HG03575 (cell line): ENCODE results near the gene PRKCZ.
"Not testable (repeated sequence)": the region's sequence is repeated elsewhere in the genome, so short reads cannot be mapped to it uniquely, and the experiment has no call there.

Source experiments
- ATAC-seq: cut with Tn5 transposase; IDR thresholded peaks from one replicate; pipeline ENCODE4 v1.9.1; 2021; ENCODE audit not compliant: unreplicated experiment, insufficient number of reproducible peaks, low FRiP score; ENCODE audit errors: extremely low read depth

The PRKCZ gene

DNA sequence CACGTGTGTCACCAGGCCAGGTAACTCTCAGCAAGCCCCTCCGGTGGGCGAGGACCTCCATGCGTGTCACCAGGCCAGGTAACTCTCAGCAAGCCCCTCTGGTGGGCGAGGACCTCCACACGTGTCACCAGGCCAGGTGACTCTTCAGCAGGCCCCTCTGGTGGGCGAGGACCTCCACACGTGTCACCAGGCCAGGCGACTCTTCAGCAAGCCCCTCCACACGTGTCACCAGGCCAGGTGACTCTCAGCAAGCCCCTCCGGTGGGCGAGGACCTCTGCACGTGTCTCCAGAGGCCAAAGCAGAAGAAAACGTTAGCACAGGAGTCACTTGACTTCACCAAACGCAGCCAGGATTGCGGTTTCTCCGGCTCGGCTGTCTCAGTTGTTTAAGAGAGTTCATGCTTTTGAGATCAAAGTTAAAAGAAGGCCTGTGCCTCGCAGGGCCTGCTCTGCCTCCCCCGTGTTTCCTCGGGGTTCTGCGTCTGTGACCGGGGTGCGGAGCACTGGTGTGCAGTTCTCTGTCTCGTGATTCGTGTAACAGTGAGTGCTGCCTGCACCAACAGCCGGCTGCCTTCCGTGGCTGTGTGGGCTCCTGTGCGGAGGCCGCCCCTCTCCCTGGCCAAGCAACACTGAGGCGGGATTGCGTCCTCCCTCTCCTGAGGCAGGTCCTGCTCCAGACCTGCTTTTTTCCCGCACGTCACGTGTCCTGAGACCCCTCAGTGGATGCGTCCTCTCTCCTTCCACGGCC lies 56.6 kb downstream of the PRKCZ start:
- no peak for ATAC-seq

DNA sequence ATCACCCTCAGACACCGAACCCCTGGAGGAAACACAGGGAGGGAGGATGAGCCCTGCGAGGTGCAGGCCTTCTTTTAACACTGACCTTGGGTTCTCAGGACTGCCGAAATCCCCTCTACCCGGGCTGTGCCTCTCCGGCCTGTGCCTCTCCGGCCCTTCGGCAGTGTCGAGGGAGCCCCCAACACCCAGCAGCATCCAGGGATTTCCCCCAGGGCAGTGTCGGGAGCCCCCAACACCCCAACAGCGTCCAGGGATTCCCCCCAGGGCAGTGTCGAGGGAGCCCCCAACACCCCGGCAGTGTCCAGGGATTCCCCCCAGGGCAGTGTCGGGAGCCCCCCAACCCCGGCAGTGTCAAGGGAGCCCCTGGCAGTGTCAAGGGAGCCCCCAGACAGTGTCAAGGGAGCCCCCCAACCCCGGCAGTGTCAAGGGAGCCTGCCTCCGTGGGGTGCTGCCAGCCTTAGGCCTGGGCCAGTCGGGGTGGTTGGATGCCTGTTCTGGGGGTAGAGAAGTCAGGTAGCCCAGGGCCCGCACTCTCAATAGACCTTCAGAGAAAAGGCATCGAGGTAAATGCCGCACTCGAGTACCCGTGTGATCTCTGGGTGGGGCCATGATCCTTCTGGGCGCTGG lies 57.5 kb downstream of the PRKCZ start:
- ATAC-seq: no peak

DNA sequence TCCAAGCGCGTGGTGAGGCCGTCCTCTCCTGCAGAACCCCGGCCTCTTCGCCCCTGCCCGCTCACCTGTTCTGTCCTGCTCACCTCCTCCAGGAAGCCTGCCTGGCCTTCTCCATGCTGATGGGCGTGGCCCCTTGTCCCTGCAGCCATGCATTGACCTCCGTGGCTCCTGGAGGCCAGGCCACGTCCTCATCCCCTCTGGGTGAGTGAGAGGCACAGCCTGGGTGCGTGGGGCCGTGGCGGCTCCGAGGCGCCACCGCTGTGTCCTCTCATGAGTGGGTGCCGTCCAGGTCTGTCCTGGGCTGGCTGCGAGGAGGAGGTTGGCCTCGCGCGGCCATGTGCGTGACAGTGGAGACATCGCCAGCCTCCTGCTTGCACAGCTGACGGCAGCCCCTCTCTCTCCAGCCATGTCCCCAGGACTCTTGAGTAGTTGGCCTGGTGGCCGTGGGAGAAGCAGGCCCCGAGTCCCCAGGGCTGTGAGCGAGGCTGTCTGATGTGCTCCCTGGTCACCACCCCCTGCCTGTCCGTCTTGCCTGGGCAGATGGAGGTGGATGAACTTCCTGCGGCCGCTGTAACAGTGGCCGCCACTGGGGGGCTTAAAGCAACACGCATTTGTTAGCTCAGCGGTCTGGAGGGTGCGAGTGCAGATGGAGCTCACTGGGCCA lies 58.1 kb downstream of the PRKCZ start:
- no peak for ATAC-seq

DNA sequence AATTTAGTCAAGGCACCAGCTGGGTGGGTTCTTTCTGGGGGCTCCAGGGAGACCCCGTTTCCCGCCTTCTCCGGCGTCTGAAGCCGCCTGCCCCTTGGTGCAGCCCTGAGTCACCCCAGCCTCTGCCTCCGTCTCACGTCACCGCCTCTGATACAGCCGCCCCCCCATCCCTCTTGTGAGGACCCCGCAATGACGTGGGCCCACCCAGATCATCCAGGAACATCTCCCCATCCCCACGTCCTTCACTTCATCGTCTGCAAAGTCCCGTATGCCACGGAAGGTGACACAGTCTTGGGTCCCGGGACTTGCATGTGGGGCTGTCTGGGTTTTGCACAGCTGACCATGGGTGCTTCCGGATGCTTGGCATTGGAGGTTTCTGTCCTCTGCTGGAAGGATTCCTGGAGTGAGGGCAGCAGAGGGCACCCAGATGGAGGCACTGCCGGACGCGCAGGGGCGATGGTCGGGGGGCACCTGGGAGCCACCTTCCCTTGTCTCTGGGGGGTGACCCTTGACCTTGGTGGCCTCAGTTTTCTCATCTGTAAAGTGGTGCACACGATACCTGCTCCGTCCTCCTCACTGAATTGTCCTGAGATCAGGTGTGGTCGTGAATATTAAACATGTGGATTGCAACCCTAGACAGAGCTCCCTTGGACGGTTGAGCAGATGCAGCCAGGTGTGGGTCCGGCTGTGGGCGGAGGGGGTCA lies 58.8 kb downstream of the PRKCZ start:
- ATAC-seq: no peak

DNA sequence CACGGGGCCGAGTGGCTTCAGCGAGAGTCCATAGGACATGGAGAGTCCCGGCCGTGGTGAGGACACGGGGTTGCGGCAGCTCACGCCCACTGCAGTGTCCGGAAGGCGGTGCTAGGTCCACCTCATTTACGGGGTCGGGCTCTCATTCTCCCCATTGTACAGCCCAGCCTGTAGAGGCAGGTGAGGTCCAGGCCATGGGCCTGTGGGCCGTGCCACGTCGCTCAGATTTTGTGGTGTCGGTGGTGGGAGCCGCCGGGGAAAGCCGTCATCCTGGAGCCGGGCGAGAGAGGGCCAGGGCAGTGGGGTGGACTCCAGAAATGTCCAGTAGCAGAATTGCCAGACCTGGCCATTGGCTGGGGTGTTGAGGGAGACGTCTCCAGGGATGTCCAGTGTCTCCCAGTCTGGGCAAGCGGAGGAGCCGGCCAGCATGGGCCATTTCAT lies 59.4 kb downstream of the PRKCZ start:
- no peak for ATAC-seq

DNA sequence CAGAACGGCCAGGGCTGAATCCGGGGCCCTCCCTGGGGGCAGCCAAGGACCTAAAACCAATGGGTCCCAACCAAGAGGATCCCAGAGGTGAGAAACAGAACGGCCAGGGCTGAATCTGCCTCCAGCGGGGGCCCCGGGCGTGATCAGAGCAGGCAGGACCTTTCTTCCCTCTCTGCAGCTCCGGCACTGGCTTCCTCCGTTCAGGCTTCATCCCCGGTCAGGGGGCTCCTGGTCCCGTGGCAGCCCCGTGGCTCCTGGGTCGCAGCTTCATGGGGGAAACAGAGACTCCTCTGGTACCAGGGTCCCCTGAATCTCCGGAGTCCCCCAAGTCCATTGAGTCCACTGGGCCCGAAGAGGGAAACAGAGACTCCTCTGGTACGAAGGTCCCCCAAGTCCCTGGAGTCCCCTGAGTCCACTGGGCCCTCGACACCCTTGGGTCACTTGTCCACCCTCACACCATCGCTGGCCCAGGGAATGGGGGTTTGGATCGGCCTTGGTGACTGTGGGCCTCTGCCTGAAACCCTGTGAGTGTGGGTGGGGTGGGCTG lies 60.1 kb downstream of the PRKCZ start:
- ATAC-seq: no peak

DNA sequence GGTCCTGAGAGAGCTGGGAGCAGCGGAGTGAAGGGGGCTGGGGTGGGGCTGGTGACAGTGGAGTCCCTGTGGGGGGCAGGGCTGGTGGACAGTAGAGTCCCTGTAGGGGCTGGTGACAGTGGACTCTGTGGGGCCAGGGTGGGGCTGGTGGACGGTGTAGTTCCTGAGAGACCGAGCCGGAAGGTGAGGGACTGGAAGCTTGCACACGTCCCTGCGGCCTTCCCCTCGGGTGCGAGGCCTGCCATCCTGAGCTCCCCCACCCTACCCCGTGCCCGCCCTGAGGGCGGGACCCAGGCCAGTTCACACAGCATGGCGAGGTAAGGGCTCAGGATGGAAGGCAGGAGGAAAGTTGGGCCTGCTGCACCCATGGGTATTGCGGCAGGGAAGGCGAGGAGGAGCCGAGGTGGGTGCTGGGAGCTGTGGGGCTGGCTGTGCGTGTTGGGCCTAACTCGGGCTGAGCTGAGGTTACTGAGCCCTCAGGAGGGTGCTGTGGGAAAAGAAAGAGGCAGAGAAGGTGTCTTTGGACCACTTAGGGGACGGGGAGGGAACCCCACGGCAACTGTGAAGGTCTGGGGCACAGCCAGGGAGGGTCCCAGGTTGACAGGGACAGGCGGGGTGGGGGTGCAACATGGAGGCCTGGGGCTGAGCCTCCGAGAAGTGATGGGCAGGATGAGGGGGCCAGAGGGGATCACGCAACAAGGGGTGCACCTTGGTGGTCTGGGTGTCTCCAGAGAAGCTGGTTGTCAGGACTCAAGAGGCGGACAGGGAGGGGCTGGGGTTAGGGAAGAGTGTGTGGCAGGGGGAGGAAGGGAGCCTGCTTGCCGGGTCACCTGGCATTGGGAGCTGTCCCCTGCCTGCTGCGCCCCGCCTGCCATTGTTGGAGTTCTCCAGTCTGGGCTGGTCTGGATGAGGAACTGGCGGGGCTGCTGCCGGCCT lies 60.8 kb downstream of the PRKCZ start:
- no peak for ATAC-seq

DNA sequence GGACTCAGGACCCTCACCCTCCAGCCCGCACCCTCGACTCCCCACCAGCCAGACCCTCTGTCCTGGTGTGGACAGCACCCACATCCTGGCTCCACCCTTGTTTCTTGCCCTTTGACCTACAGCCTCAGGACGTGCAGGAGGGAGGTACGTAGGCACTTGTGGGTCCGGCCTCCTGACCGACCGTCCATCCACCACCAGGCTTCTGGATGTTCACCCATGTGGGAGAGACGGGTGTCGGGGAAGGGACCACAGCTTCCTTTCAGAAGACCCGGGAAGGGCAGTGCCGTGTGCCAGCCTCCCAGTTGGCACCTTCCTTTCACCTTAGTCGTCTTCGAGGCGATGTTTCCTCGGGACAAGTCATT lies 61.4 kb downstream of the PRKCZ start:
- ATAC-seq: no peak

DNA sequence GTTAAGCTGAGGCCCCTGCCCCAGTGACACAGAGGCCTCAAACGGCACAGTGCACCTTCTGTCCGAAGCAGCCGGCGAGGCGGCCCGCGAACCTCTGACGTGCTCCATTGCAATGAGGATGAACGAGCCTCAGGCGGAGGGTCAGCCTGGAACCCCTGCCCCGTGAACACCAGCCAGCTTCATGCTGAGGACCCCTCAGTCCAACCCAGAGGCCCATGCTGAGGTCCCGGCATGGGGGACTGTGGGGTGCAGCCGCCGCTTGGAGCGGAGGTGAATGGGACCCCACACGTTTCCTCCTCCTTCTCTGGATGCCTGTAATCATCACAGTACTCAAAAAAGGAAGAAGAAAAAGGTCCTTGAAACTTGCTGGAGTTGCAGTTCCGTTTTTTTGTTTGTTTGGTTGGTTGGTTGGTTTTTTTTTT lies 62.1 kb downstream of the PRKCZ start:
- ATAC-seq: no peak

DNA sequence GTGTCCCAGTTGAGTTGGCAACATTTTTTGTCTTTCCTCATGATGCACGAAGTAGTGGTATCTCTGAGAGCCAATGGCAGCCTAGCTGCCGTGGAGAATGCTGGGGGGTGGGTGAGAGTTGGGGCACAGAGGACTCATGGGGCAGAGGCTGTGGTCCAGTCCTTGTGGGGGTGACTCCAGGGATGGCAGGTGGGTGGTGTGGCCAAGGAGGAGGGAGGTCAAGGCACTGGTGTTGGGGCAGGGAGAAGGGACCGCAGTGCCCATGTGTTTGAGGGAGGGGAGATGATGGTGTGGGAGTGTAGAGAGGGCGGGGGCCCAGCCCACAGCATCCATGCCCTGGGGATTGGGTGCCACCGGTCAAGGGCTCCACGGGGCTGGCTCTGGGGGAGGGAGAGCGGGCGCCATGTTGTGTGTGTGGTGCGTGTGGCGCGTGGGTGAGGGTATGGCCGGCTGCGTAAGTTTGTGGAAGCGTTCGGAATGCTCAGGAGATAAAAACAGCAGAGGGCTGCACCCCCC lies 63.5 kb downstream of the PRKCZ start:
- ATAC-seq: no peak

DNA sequence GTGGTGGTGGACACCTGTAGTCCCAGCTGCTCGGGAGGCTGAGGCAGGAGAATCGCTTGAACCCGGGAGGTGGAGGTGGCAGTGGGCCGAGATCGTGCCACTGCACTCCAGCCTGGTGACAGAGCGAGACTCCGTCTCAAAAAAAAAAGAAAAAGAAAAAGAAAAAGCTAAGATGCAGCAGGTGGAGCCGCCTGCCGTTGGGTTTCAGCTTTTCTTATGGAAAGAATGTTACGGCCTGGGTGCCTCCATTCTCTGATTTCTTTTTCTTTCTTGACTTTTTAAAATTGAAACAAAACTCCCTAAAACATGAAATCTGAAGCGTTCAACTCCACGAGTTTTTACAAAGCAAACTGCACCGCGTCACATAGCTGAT lies 64.4 kb downstream of the PRKCZ start:
- not testable (repeated sequence) for ATAC-seq

DNA sequence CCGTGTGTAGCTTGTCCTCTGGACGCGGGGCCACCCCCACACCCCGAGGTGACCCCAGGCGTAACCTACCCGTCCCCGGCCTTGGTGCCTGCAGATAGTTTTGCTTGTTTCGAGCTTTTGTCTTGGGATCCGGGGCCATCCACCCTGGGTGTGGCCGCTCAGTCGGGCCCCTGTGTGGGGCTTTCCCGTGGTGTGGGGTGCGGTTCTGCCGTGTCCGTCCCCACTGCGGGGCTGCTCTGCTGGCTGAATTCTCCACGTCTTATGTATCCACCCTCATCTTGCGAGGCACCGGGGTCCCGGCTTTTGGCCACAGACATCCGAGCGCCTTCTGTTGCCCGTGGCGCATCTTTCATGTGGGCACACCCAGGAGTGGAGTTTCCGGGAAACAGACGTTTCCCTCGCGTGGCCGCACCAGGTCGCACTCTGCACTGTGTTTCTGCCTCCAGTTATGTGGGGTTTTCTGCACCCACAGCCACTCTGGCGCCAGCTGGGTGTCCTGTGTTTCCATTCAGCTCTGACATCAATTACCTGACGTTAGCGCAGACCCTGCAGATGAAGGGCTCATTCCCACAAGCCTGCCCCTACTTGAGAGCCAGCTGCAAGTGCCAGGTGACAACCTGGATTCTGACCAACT lies 64.9 kb downstream of the PRKCZ start:
- ATAC-seq: no peak

DNA sequence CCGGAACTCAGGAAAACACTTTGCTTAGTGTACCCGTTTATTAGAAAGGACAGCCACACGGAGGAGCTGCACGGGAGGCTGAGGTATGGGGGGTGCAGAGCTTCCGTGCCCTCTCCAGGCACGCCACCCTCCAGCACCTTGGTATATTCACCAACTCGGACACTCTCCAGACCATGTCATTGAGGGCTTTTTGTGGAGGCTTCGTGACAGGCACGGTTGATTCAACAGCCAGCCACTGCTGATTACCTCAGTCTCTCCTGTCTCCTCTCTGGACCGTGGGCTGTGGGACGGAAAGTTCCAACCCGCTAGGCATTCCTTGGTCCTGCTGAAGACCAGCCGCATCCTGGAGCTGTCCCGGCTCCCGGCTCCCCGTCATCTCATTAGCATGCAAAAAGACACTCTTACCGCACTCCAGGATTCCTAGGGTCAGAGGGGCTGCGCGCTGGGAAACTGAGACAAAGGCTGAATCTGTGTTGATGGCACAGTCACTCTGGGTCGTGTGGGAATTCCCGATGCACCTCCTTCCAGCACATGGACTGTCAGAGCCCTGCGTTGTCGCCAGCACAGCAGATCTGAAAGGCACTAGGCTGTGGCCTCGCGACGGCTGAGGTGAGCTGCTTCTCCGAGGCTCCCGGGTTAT lies 65.6 kb downstream of the PRKCZ start:
- ATAC-seq: no peak

DNA sequence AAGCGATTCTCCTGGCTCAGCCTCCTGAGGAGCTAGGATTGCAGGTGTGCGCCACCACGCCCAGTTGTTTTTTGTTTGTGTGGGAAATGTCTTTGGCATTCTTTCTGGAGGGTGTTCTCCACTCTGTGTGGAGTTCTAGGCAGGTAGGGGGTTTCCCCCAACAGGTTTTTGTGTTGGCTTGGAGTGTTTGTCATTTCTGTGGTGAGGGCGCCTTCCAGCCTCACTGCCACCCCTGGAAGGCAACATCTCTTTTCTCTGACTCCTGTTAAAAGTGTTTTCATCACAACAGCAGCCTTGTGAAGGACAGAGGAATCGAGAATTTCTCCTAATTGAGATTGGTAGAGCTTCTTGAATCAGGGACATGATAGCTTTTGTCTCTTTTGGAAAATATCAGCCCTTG lies 69.7 kb downstream of the PRKCZ start:
- ATAC-seq: no peak

DNA sequence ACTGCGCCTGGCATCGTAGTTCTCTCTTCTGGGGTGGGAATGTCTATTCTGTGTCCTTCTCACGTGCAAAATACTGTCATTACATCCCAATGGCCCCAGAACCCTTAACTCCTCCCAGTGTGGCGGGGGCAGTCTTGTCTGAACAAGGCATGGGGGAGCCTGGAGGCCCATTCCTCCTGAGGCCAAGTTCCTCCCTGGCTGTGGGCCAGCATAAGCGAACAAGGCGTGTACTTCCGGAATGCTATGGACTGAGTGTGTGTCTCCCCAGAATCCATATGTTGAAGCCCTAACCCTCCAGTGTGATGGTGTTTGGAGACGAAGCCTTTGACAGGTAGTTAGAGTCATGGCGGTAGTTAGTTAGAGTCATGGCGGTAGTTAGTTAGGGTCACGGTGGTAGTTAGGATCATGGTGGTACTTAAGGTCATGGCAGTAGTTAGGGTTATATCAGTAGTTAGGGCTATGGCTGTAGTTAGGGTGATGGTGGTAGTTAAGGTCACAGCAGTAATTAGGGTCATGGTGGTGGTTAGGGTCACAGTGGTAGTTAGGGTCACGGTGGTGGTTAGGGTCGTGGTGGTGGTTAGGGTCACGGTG lies 71.0 kb downstream of the PRKCZ start:
- no peak for ATAC-seq

DNA sequence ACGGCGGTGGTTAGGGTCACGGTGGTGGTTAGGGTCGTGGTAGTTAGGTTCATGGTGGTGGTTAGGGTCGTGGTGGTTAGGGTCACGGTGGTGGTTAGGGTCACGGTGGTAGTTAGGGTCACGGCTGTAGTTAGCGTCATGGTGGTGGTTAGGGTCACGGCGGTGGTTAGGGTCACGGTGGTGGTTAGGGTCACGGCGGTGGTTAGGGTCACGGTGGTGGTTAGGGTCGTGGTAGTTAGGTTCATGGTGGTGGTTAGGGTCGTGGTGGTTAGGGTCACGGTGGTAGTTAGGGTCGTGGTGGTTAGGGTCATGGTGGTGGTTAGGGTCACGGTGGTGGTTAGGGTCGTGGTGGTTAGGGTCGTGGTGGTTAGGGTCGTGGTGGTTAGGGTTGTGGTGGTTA lies 71.6 kb downstream of the PRKCZ start:
- not testable (repeated sequence) for ATAC-seq
